WTC11 (cell line): ENCODE data around the gene TMPRSS13.

Experiments
- CREB1 ChIP-seq: sonication (generic); formaldehyde crosslinking; IDR thresholded peaks from 2 replicates; pipeline ENCODE4 v1.8.0; 2023; ENCODE audit warnings: mild to moderate bottlenecking, missing genetic modification reagents
- ETV6 ChIP-seq: sonication (generic); formaldehyde crosslinking; IDR thresholded peaks from 2 replicates; pipeline ENCODE4 v1.8.1; 2022; ENCODE audit warnings: mild to moderate bottlenecking, missing genetic modification reagents
- FOXP4 ChIP-seq: sonication (generic); formaldehyde crosslinking; IDR thresholded peaks from 2 replicates; pipeline ENCODE4 v1.8.0; 2022; ENCODE audit warnings: mild to moderate bottlenecking, missing genetic modification reagents
- NFE2L1 ChIP-seq: sonication (generic); formaldehyde crosslinking; IDR thresholded peaks from 2 replicates; pipeline ENCODE4 v1.8.1; 2023; ENCODE audit warnings: missing genetic modification reagents
- NFYB ChIP-seq: sonication (generic); formaldehyde crosslinking; conservative IDR thresholded peaks from 2 replicates; pipeline ENCODE4 v1.8.0; 2022; ENCODE audit warnings: low read depth, missing genetic modification reagents
- PRDM15 ChIP-seq: sonication (generic); formaldehyde crosslinking; IDR thresholded peaks from 2 replicates; pipeline ENCODE4 v1.8.0; 2022; ENCODE audit warnings: missing genetic modification reagents
- TEAD4 ChIP-seq: sonication (generic); formaldehyde crosslinking; IDR thresholded peaks from 2 replicates; pipeline ENCODE4 v1.8.0; 2022; ENCODE audit warnings: mild to moderate bottlenecking, missing genetic modification reagents
- USF2 ChIP-seq: sonication (generic); formaldehyde crosslinking; IDR thresholded peaks from 2 replicates; pipeline ENCODE4 v1.8.1; 2023; ENCODE audit warnings: mild to moderate bottlenecking, missing genetic modification reagents, moderate library complexity
- TF ChIP-seq, protein P1 (sequence below): fragments of 200-600 bp; IDR thresholded peaks from 2 replicates; pipeline ENCODE4 v1.8.0; 2022; ENCODE audit warnings: antibody characterized with exemption
- TF ChIP-seq, protein P2 (sequence below): sonication (generic); formaldehyde crosslinking; conservative IDR thresholded peaks from 2 replicates; pipeline ENCODE4 v1.8.1; 2022; ENCODE audit warnings: mild to moderate bottlenecking, missing genetic modification reagents
- TF ChIP-seq, protein P3 (sequence below): fragments of 250-450 bp; sonication (Bioruptor Pico); IDR thresholded peaks from 2 replicates; pipeline ENCODE4 v1.9.0; 2021; ENCODE audit warnings: mild to moderate bottlenecking

GRCh38 chr11:117978991-117979390, 49.8 kb upstream of the TMPRSS13 start:
- TF ChIP-seq, protein P1, sequence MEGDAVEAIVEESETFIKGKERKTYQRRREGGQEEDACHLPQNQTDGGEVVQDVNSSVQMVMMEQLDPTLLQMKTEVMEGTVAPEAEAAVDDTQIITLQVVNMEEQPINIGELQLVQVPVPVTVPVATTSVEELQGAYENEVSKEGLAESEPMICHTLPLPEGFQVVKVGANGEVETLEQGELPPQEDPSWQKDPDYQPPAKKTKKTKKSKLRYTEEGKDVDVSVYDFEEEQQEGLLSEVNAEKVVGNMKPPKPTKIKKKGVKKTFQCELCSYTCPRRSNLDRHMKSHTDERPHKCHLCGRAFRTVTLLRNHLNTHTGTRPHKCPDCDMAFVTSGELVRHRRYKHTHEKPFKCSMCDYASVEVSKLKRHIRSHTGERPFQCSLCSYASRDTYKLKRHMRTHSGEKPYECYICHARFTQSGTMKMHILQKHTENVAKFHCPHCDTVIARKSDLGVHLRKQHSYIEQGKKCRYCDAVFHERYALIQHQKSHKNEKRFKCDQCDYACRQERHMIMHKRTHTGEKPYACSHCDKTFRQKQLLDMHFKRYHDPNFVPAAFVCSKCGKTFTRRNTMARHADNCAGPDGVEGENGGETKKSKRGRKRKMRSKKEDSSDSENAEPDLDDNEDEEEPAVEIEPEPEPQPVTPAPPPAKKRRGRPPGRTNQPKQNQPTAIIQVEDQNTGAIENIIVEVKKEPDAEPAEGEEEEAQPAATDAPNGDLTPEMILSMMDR = no peak
- TF ChIP-seq ETV6 (CRISPR knock-in tag) = no peak
- no peak for TF ChIP-seq FOXP4 (CRISPR knock-in tag)
- no peak for TF ChIP-seq TEAD4 (CRISPR knock-in tag)
- no peak for TF ChIP-seq USF2 (CRISPR knock-in tag)
- TF ChIP-seq, protein P2, sequence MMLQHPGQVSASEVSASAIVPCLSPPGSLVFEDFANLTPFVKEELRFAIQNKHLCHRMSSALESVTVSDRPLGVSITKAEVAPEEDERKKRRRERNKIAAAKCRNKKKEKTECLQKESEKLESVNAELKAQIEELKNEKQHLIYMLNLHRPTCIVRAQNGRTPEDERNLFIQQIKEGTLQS (CRISPR knock-in tag) = no peak
- TF ChIP-seq PRDM15 (CRISPR knock-in tag) = no peak
- no peak for TF ChIP-seq CREB1 (CRISPR knock-in tag)
- TF ChIP-seq NFE2L1 = no peak
- TF ChIP-seq, protein P3, sequence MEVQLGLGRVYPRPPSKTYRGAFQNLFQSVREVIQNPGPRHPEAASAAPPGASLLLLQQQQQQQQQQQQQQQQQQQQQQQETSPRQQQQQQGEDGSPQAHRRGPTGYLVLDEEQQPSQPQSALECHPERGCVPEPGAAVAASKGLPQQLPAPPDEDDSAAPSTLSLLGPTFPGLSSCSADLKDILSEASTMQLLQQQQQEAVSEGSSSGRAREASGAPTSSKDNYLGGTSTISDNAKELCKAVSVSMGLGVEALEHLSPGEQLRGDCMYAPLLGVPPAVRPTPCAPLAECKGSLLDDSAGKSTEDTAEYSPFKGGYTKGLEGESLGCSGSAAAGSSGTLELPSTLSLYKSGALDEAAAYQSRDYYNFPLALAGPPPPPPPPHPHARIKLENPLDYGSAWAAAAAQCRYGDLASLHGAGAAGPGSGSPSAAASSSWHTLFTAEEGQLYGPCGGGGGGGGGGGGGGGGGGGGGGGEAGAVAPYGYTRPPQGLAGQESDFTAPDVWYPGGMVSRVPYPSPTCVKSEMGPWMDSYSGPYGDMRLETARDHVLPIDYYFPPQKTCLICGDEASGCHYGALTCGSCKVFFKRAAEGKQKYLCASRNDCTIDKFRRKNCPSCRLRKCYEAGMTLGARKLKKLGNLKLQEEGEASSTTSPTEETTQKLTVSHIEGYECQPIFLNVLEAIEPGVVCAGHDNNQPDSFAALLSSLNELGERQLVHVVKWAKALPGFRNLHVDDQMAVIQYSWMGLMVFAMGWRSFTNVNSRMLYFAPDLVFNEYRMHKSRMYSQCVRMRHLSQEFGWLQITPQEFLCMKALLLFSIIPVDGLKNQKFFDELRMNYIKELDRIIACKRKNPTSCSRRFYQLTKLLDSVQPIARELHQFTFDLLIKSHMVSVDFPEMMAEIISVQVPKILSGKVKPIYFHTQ (CRISPR knock-in tag) = no peak
- TF ChIP-seq NFYB (CRISPR knock-in tag) = no peak
